Prostate gland (tissue), 2 donors: Measurements from ENCODE around the gene NDRG3. TPM values are rescaled to one million over a fixed set of nuclear protein-coding genes. Genes with fewer than 3 reads are reported as not detected.
"Not testable (repeated sequence)": the region's sequence is repeated elsewhere in the genome, so short reads cannot be mapped to it uniquely, and the experiment has no call there.

Experiments used
- DNase-seq: peaks from one replicate; pipeline ENCODE4 v3.0.0-alpha.2; 2019; ENCODE audit warnings: low spot score
- H3K27ac ChIP-seq, 2 donors: fragments of 200-600 bp; sonication (generic); 2 replicates each; pipeline ENCODE4 v1.5.1; 2017 to 2019
- H3K27me3 ChIP-seq: fragments of 200-600 bp; sonication (generic); replicated peaks from 2 replicates; pipeline ENCODE4 v1.5.1; 2019; ENCODE audit not compliant: insufficient read depth
- H3K36me3 ChIP-seq, 2 donors: fragments of 200-600 bp; sonication (generic); 1 replicate in 1 of 2; 2 replicates in 1 of 2; pipeline versions ENCODE4 v1.5.1 to v1.8.1; 2017 to 2019
- H3K4me1 ChIP-seq: fragments of 200-600 bp; sonication (generic); replicated peaks from 2 replicates; pipeline ENCODE4 v1.5.1; 2019
- H3K4me3 ChIP-seq, 2 donors: fragments of 200-600 bp; sonication (generic); 2 replicates each; pipeline ENCODE4 v1.5.1; 2017 to 2019
- H3K9me3 ChIP-seq: fragments of 200-600 bp; sonication (generic); 2 replicates; pipeline ENCODE4 v1.5.1; 2017
- CTCF ChIP-seq, 4 experiments: fragments of 200-600 bp in 2 of 4; fragments of 450-650 bp in 2 of 4; sonication (generic) in 2 of 4; IDR thresholded peaks; 1 replicate in 3 of 4; 2 replicates in 1 of 4; pipeline ENCODE4 v1.5.1; 2016 to 2019; ENCODE audit warnings: antibody characterized with exemption in 4 of 4, mild to moderate bottlenecking in 2 of 4, moderate library complexity in 2 of 4
- POLR2A ChIP-seq: fragments of 450-650 bp; IDR thresholded peaks from one replicate; pipeline ENCODE4 v1.6.1; 2016; ENCODE audit warnings: antibody characterized with exemption, mild to moderate bottlenecking
- POLR2AphosphoS5 ChIP-seq: sonication (generic); formaldehyde crosslinking; IDR thresholded peaks from one replicate; pipeline ENCODE4 v1.6.1; 2017; ENCODE audit warnings: antibody characterized with exemption
- WGBS: methylation state at CpG from one replicate; pipeline ENCODE4 v1.1.5; 2018; 5-methylcytosine and 5-hydroxymethylcytosine counted together
- intact Hi-C: fragments of 100-400 bp; cut with DNase I; formaldehyde crosslinking; loops from one replicate; pipeline ENCODE4 v1.14.2; 2022
- total RNA-seq, 2 donors: library from RNA; depleted of rRNA; stranded (reverse); fragments of >200 nt; gene quantifications; one replicate each; pipeline ENCODE4 v1.1.0, GENCODE V29; 2016

NDRG3 gene
- total RNA-seq, 2 donors from 2014 or later: 42.8 to 127 TPM

- H3K9me3 ChIP-seq: no peaks in the 10 kb centered on the region
- H3K36me3 ChIP-seq: no peaks in the 10 kb centered on the region
- no peak for TF ChIP-seq CTCF (IDR thresholded peaks at IDR 0.05)
- no peak for TF ChIP-seq POLR2A
- TF ChIP-seq POLR2AphosphoS5: no peak
- no peak for DNase-seq
- WGBS: 83% methylated on average over 3 of the region's 3 CpGs
- intact Hi-C loops: no loop called here
- H3K4me3 ChIP-seq: no peak overlapping the region
- H3K4me1 ChIP-seq: no peaks in the 10 kb centered on the region
- H3K27ac ChIP-seq: no peak overlapping the region
- no peaks in the 10 kb centered on the region for H3K27me3 ChIP-seq
Observed at GRCh38 chr20:36641506-36641843, 104.4 kb downstream of the NDRG3 start.

GRCh38 chr20:36638876-36639400 is 107.0 kb downstream of the NDRG3 start:
- H3K27ac ChIP-seq, H3K4me3 ChIP-seq, H3K4me1 ChIP-seq, H3K9me3 ChIP-seq, H3K27me3 ChIP-seq, H3K36me3 ChIP-seq, intact Hi-C loops, DNase-seq: not testable (repeated sequence)
- 97% methylated on average over 12 of the region's 12 CpGs for WGBS

GRCh38 chr20:36634342-36634741 is 111.5 kb downstream of the NDRG3 start:
- no peak overlapping the region for H3K4me3 ChIP-seq
- 96% methylated on average over 10 of the region's 11 CpGs for WGBS
- H3K36me3 ChIP-seq: no peaks in the 10 kb centered on the region
- H3K27ac ChIP-seq: no peak overlapping the region
- TF ChIP-seq POLR2AphosphoS5 (no peak), CTCF (IDR thresholded peaks at IDR 0.05) (no peak), POLR2A (no peak)
- intact Hi-C loops: no loop called here
- no peaks in the 10 kb centered on the region for H3K9me3 ChIP-seq
- no peaks in the 10 kb centered on the region for H3K4me1 ChIP-seq
- DNase-seq: no peak
- H3K27me3 ChIP-seq: no peaks in the 10 kb centered on the region

GRCh38 chr20:36633285-36633772 is 112.6 kb downstream of the NDRG3 start:
- H3K4me3 ChIP-seq: no peak overlapping the region
- no peaks in the 10 kb centered on the region for H3K9me3 ChIP-seq
- no peaks in the 10 kb centered on the region for H3K27me3 ChIP-seq
- no peak overlapping the region for H3K27ac ChIP-seq
- DNase-seq: no peak
- WGBS: 87% methylated on average over 9 of the region's 9 CpGs
- TF ChIP-seq POLR2AphosphoS5 (no peak), POLR2A (no peak), CTCF (IDR thresholded peaks at IDR 0.05) (no peak)
- intact Hi-C loops: no loop called here
- no peaks in the 10 kb centered on the region for H3K4me1 ChIP-seq
- no peaks in the 10 kb centered on the region for H3K36me3 ChIP-seq

GRCh38 chr20:36632487-36633284 is 113.2 kb downstream of the NDRG3 start:
- H3K27ac ChIP-seq: no peak overlapping the region
- H3K9me3 ChIP-seq: no peaks in the 10 kb centered on the region
- DNase-seq: no peak
- no peaks in the 10 kb centered on the region for H3K27me3 ChIP-seq
- TF ChIP-seq POLR2AphosphoS5: no peak
- no peak for TF ChIP-seq CTCF (IDR thresholded peaks at IDR 0.05)
- no peak for TF ChIP-seq POLR2A
- WGBS: 73% methylated on average over 14 of the region's 14 CpGs
- no peaks in the 10 kb centered on the region for H3K36me3 ChIP-seq
- no peak overlapping the region for H3K4me3 ChIP-seq
- no peaks in the 10 kb centered on the region for H3K4me1 ChIP-seq
- intact Hi-C loops: no loop called here
